Ishikawa (cell line): ENCODE data around the gene SGSM1.

ENCODE experiments used
- CEBPB ChIP-seq: IDR thresholded peaks from 2 replicates; pipeline ENCODE4 v1.6.1; 2012
- EGR1 ChIP-seq: IDR thresholded peaks from 2 replicates; pipeline ENCODE4 v1.6.1; 2012
- MAX ChIP-seq: IDR thresholded peaks from 2 replicates; pipeline ENCODE4 v1.6.1; 2012
- TEAD4 ChIP-seq: IDR thresholded peaks from 2 replicates; pipeline ENCODE4 v1.6.1; 2012

- TF ChIP-seq CEBPB = no peak
- TF ChIP-seq MAX = no peak
- TF ChIP-seq TEAD4 = no peak
- TF ChIP-seq EGR1 = no peak
These were observed 14.0 kb downstream of the SGSM1 start for GRCh38 chr22:24819911-24820461.
